Right lobe of liver (tissue), 4 donors: Measurements from ENCODE around the gene BAIAP2.

Source experiments
- POLR2A ChIP-seq: fragments of 450-650 bp; IDR thresholded peaks from one replicate; pipeline ENCODE4 v1.6.1; 2017; ENCODE audit warnings: antibody characterized with exemption, mild to moderate bottlenecking
- TF ChIP-seq, protein P1 (sequence below), 4 donors: fragments of 200-600 bp in 3 of 4; fragments of 450-650 bp in 1 of 4; IDR thresholded peaks; one replicate each; pipeline versions ENCODE4 v1.5.1 to v1.8.0; 2016 to 2022; ENCODE audit warnings: antibody characterized with exemption in 4 of 4, mild to moderate bottlenecking in 2 of 4
- donor health status: DM: no; HTN: no; CAD: no.
- donor health status: DM: no; HTN: no; CAD: no.
- donor health status: DM: no; HTN: yes; CAD: no.

GRCh38 chr17:81128338-81128737 is 93.4 kb downstream of the BAIAP2 start:
- TF ChIP-seq, protein P1, sequence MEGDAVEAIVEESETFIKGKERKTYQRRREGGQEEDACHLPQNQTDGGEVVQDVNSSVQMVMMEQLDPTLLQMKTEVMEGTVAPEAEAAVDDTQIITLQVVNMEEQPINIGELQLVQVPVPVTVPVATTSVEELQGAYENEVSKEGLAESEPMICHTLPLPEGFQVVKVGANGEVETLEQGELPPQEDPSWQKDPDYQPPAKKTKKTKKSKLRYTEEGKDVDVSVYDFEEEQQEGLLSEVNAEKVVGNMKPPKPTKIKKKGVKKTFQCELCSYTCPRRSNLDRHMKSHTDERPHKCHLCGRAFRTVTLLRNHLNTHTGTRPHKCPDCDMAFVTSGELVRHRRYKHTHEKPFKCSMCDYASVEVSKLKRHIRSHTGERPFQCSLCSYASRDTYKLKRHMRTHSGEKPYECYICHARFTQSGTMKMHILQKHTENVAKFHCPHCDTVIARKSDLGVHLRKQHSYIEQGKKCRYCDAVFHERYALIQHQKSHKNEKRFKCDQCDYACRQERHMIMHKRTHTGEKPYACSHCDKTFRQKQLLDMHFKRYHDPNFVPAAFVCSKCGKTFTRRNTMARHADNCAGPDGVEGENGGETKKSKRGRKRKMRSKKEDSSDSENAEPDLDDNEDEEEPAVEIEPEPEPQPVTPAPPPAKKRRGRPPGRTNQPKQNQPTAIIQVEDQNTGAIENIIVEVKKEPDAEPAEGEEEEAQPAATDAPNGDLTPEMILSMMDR (IDR thresholded peaks at IDR 0.05), result no peak
- TF ChIP-seq POLR2A, result no peak
